SK-N-SH treated with all-trans-retinoic acid at 6 μM for 48 hours (cell line): ENCODE measurements around the gene PARP1.

Source experiments
- ZC3H10 ChIP-seq: fragments of 250-450 bp; sonication (Bioruptor Pico); IDR thresholded peaks from 2 replicates; pipeline ENCODE4 v1.5.1; 2021; ENCODE audit warnings: mild to moderate bottlenecking, moderate library complexity
- ZFP3 ChIP-seq: fragments of 250-450 bp; sonication (Bioruptor Pico); IDR thresholded peaks from 2 replicates; pipeline ENCODE4 v1.5.0; 2020; ENCODE audit warnings: mild to moderate bottlenecking, moderate library complexity
- ZNF565 ChIP-seq: fragments of 450-650 bp; formaldehyde crosslinking; conservative IDR thresholded peaks from 2 replicates; pipeline ENCODE4 v1.5.0; 2020; ENCODE audit warnings: low read depth, mild to moderate bottlenecking, moderate library complexity
- ZNF70 ChIP-seq: fragments of 450-650 bp; formaldehyde crosslinking; IDR thresholded peaks from 2 replicates; pipeline ENCODE4 v1.5.0; 2020; ENCODE audit warnings: mild to moderate bottlenecking, moderate library complexity
- TF ChIP-seq, protein P1 (sequence below): fragments of 250-450 bp; sonication (Bioruptor Pico); IDR thresholded peaks from 2 replicates; pipeline ENCODE4 v1.8.0; 2020; ENCODE audit warnings: mild to moderate bottlenecking, moderate library complexity, borderline replicate concordance

DNA sequence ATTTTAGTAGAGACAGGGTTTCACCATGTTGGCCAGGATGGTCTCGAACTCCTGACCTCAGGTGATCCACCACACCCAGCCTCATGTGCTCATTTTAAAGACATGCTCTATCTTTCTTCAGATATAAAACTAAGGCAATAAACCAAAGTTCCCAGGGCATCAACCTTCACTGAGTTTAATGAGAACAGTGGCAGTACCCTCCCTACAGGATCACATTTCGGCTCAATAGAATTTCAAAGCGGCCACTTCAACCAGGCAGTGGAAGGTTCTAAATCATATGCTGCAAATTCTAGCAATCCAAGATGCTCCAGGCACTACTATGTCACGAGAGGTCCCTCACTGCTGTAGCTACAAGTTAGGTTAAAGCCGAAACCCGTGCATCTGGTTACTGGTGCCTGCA lies 45.5 kb downstream of the PARP1 start:
- TF ChIP-seq, protein P1, sequence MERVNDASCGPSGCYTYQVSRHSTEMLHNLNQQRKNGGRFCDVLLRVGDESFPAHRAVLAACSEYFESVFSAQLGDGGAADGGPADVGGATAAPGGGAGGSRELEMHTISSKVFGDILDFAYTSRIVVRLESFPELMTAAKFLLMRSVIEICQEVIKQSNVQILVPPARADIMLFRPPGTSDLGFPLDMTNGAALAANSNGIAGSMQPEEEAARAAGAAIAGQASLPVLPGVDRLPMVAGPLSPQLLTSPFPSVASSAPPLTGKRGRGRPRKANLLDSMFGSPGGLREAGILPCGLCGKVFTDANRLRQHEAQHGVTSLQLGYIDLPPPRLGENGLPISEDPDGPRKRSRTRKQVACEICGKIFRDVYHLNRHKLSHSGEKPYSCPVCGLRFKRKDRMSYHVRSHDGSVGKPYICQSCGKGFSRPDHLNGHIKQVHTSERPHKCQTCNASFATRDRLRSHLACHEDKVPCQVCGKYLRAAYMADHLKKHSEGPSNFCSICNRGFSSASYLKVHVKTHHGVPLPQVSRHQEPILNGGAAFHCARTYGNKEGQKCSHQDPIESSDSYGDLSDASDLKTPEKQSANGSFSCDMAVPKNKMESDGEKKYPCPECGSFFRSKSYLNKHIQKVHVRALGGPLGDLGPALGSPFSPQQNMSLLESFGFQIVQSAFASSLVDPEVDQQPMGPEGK: no peak
- TF ChIP-seq ZNF565 (CRISPR knock-in tag) (no peak), ZC3H10 (no peak), ZFP3 (CRISPR knock-in tag) (no peak), ZNF70 (no peak)
